K562 (cell line): ENCODE data around the gene CERCAM.

ENCODE experiments used
- E2F1 ChIP-seq: sonication (generic); formaldehyde crosslinking; IDR thresholded peaks from 2 replicates; pipeline ENCODE4 v1.8.1; 2023; ENCODE audit warnings: mild to moderate bottlenecking, missing genetic modification reagents, moderate library complexity
- FOXM1 ChIP-seq, 2 experiments: fragments of 450-650 bp in 1 of 2; sonication (generic) in 1 of 2; formaldehyde crosslinking in 1 of 2; IDR thresholded peaks; 2 replicates each; pipeline versions ENCODE4 v1.6.1 to v1.9.0; 2017 to 2022; ENCODE audit warnings: low read depth in 2 of 2, mild to moderate bottlenecking in 2 of 2, missing genetic modification reagents in 1 of 2, moderate library complexity in 1 of 2
- HMGN3 ChIP-seq: IDR thresholded peaks from 2 replicates; pipeline ENCODE4 v1.6.1; 2011; ENCODE audit warnings: borderline replicate concordance, low read depth, mild to moderate bottlenecking, mixed read lengths, low read length; ENCODE audit not compliant: insufficient read length; ENCODE audit errors: extremely low read depth
- POLR2A ChIP-seq: fragments of 450-650 bp; conservative IDR thresholded peaks from 2 replicates; pipeline ENCODE4 v1.6.1; 2016
- REST ChIP-seq, 2 experiments: fragments of 450-650 bp; formaldehyde crosslinking in 1 of 2; IDR thresholded peaks; 2 replicates each; pipeline versions ENCODE4 v1.4.0 to v1.6.1; 2014 to 2020; ENCODE audit warnings: mild to moderate bottlenecking in 2 of 2, borderline replicate concordance in 1 of 2, low read depth in 1 of 2

GRCh38 chr9:128411364-128412119, 9.1 kb upstream of the CERCAM start:
- TF ChIP-seq FOXM1 (IDR thresholded peaks at IDR 0.05; ENCODE audit: low read depth) (no peak), FOXM1 (CRISPR knock-in tag; IDR thresholded peaks at IDR 0.05; ENCODE audit: low read depth) (no peak), POLR2A (no peak), REST (IDR thresholded peaks at IDR 0.05; ENCODE audit: borderline replicate concordance) (no peak), REST (CRISPR knock-in tag; IDR thresholded peaks at IDR 0.05; ENCODE audit: low read depth) (no peak), HMGN3 (no peak), E2F1 (CRISPR knock-in tag) (no peak)
